DMS79 treated with DMSO at 0.1 percent for 48 hours (cell line): ENCODE data around the gene TBC1D22A.
"Not testable (repeated sequence)": the region's sequence is repeated elsewhere in the genome, so short reads cannot be mapped to it uniquely, and the experiment has no call there.

Source experiments
- DNase-seq: peaks from one replicate; lab custom pipeline; 2025; lab: John Stamatoyannopoulos, UW

Gene TBC1D22A

DNA sequence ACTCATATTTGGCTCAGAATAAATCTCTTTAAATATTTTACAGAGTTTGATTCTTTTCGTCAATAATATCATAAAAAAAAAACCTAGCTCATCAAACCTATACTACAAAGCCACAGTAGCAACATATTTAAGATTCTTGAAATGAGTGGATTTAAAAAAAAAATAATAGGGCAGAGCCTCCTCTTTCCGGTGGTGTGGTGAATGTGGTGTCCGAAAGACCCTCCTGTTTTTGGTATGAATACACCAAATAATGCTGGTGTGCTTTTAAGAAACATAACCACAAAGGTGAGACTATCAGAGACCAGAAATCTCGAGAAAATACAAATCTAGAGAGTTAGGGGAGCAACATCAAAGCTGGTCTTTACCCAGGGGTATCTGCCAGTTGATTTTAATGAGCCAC, 342.6 kb downstream of the TBC1D22A start:
- no peak for DNase-seq

DNA sequence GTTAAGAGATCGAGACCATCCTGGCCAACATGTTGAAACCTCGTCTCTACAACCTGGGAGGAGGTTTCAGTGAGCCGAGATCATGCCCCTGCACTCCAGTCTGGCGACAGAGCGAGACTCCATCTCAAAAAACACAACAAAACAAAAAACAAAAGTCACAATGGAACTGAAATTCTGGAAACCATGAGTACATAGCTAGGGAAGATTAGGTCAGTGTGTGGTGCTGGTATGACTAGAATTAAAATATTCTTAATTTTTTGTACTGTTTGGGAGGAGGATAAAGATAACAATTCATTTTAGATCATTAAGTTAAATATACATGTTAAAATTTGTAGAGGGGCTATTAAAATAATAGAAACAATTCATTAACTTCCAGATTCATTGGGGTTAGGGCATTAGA, 344.4 kb downstream of the TBC1D22A start:
- no peak for DNase-seq

GRCh38 chr22:47107431-47107830, 345.0 kb downstream of the TBC1D22A start:
- DNase-seq = no peak

DNA sequence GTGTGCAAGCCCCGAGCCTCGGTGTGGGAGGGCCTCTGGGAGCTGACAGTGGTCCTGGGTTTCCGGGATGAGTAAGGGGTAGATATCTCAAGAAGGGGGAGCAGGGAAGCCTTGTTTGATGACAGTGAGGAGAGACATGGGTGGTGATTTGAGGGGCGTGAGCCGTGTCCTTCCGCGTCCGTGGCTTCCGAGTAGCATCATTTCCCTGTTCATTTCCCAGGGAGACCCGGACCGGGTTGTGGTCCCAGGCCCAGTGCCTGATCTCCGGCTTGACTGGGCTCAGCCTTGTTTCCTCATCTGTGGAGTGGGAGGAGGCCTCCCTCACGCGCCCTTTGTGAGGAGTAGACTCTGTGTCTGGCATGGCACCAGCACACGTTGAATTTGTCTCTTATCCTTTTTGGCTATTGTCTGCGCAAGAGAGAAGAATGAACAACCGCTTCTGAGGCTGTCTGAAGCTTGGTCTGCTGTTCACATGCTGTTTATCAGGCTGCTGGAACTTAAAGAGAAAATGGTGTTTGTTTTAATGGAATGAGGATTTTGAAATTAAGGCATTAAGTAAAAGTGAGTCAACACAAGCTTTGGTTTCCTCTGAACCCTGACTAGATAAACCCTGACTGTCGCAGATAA, 348.5 kb downstream of the TBC1D22A start:
- no peak for DNase-seq

DNA sequence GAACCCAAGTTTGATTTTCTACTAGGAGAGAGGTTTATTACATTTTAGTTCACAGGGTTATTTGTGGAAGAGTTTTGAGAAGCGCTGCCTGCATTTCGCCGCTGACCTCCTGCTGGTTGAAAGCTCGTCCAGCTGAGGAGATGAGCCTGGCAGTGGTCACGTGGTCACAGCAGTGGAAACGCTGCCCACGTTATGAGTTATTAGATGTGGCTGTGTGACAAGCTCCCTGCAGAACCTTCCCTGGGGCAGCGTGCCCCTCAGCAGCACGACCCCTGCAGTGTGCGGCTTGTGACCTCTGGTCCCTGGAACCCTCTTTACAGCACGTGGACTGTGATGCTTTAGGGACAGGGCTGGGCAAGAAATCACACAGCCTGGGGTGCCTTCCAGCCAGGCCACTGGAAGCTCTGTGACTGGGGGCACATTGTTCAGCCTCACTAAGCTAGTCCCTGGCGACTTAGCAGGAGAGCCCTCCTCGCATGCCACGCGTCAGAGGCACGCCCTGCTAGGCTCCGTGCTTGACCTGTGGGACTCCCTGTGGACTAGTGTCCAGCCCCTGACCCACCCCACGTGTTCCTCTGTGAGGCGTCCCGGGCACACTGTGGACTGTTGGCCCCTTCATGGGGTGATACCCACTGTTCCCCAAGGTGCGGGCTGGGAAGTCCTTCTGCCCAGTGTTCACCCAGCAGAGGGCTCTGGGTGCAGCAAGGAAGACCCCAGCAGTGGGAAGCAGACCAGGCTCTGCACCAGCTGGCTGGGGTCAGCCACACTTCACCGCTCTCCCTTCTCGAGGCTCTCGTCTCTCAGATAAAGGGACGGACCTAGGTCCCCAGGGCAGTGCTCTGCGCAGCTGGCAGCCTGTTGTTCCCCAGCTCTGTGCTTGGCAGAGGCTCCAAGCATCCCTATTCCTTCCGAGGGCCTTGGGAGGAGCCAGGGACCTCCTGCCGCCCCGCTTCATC, 349.5 kb downstream of the TBC1D22A start:
- no peak for DNase-seq

- DNase-seq = no peak
Measured at GRCh38 chr22:47112582-47112965, 350.1 kb downstream of the TBC1D22A start.

- DNase-seq = no peak
Measured at GRCh38 chr22:47112994-47113852, 350.8 kb downstream of the TBC1D22A start.

DNA sequence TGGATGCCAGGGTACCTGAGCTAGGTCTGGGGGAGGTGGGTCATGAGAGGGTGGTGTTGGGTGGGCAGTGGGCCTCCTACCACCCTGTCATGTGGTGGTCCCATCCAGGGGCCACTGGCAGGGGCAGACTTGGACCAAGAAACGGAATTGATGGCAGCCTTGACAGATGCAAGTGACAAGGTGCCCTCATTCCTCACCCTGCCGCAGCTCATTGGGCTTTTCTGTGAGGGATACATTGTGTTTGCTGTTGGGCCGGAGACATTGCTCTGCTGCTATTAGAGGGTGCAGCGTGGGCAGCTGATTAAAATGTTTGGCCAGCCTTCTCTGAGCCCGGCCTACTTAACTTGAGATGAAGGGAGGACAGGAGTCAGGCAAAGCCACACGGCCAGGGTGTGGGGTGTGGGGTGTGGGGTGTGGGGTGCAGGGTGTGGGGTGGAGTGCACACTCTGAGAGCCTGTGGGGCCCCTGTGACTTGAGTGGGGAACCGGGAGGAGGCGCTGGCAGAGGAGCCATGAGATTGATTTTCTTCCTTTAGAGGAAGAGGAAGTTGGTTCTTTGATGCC, 351.5 kb downstream of the TBC1D22A start:
- DNase-seq = no peak

DNA sequence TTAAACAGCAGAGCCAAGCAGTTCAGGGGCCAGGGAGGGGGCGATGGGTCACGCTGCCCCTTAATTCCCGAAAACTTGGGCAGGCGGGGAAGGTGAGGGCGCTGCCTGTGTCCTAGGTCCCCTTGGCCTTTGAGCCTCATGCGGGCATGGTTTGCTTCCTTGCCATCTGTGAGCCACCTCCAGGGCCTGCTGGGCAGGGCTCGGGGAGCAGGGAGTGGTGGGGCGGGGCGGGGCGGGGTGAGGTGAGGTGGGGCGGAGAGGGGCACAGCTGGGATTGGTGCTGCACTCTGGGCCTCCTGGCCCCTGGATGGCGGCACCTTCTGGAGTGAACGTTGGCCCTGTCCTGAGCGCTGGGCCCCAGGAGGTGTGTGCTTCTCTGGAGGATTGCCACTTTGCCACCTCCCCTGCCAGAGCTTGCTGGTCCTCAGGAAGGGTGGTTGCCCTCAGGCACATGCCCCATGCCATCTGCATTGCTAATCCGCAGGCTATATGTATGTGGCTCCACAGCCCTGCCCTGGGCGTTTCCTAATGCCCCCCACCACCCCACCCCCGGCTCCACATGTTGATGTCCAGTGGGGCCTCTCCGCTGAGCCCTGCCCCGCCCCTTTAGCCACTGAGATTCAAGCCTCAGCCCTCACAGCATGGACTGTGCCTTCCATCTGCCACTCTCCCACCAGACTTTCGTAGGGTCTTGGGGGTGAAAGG, 352.5 kb downstream of the TBC1D22A start:
- no peak for DNase-seq

GRCh38 chr22:47115518-47115890, 353.1 kb downstream of the TBC1D22A start:
- DNase-seq = no peak

- no peak for DNase-seq
Measured at GRCh38 chr22:47115921-47116320, 353.5 kb downstream of the TBC1D22A start.

DNA sequence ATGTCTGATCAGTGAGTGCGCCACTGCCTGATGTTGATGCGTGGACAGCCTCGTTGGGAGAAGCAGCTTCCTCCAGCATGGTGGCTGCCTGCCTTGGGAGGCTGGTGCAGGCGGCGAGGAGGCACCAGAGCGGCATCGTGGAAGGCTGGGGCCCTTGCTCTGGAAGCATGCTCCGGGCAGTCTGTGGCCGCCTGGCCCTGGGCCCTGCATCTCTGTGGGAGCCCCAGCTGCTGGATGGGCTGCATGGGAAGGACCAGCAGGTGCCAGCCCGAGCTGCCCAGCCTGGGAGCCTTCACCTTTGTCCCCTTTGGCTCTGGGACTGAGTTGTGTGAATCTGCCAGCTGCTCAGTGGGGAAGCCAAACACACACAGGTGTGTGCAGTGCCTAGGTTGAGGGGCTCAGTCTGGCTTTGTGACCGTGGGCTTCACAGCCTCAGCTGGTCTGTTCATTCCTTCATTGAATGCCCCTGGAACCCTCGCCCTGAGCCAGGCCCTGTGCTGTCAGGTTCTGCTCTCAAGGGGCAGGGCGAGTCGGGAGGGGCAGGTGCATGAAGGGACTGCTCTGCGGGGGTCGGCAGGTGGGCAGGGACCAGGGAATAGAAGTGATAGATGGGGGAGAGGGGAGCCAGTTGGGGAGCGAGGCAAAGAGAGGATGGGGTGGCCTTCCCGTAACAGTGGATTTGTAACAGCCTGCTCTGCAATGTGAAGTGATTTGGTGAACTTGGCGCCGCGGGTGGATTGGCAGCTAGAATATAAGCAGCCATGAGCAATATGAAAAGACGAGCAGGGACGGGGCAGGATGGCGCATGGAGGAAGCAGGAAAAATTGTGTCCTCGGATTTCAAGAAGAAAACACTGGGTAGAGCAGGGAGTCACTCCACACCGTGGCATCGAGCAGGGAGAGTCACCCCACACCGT, 354.2 kb downstream of the TBC1D22A start:
- DNase-seq = no peak

- DNase-seq = not testable (repeated sequence)
Measured at GRCh38 chr22:47117442-47117841, 355.0 kb downstream of the TBC1D22A start.

DNA sequence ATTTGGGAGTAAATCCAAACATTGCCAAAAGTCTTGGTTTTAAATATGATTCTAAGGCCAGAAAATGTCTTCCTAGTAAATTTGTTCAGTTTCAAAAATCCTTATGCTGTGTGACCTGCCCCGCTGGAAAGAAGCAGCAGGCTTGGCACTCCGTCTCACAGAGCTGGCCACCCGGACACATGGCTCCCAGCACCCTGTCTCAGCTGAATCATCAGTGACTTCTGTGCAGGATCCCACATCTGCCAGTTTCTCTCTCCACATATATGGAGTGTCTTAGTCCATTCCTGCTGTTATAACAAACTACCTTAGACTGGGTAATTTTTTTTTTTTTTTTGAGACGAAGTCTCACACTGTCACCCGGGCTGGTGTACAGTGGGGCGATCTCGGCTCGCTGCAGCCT, 356.7 kb downstream of the TBC1D22A start:
- DNase-seq = no peak

GRCh38 chr22:47120399-47120798, 357.9 kb downstream of the TBC1D22A start:
- DNase-seq = no peak

DNA sequence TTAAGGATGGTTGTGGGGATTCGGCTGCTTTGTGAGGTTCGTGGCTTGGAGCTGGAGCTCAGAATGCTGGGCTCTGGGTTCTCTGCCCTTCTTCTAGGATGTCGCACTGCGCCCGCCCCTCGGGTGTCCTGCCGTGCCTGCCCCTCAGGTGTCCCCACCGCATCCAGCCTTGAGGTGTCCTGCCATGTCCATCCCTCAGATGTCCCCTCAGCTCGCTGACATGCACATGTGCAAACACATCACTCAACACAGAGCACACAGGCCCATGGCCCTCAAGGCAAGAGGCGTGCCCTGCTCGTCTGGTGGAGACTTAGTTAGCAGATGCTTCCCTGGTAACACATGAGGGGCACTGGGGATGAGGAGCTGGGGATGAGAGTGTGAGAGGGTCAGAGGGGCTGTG, 359.3 kb downstream of the TBC1D22A start:
- DNase-seq = no peak

DNA sequence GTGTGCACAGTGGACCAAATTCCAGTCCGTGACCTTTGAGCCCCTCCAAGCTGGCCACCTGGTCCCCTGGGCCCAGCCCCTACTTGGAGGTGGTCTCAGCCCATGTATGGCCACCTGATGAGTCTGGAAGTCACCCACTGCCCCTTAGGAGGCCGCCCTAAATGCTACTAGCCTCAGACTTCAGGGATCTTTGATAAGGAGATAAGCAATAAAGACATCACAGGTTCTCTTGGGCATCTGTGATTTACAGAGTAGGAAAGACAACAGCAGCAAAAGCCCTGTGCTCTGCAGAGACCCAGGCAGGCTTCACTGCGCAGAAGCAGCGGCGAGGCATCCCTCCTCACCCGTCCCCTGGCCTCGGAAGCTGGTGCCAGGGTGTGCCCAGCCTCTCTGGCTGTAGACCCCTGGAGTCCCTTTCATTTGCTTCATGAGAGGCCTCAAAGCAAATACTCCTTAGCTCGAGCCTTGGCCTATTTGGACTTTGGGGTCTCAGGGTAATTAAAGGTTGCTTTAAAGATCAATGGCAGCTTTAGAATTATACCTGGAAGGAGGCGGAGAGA, 360.1 kb downstream of the TBC1D22A start:
- DNase-seq = no peak

DNA sequence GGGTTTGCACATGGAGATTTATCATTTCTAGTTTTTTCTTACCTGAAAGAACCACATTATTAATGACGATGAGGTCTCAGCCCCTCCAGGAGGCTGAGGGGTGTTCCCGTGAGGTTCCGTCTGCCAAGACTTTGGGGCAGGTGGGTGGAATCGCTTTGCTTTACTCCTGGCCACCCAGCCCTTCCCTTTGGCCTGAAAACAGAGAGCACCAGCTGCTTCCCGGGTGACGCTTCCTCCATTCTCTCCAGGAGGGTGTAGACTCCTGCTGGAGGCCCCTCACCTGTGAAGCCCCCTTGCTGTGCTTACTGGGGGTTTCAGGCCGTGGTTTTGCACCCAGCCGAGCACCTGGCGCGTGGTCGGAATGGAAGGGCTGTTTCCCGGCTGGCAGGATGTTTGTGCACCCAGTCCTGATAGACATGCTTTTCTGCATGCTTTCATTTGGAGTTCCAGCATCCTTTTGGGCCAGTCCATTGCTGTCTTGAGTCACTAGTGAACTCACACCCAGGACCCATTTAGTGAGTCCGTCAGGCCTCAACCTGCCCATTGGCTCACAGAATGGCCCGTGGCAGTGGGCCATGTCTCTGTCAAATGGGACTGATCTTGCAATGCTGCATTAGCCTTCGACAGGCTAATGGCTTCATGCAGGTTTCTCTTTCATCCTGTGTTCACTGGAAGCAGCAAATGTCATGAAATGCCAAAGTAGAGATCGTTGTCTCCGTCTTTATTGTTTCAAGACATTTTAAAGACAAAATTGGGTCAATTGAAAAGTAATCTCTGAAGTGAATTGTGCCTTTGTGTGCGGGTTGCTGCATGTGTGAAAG, 360.8 kb downstream of the TBC1D22A start:
- no peak for DNase-seq

- DNase-seq = no peak
Measured at GRCh38 chr22:47123827-47124442, 361.5 kb downstream of the TBC1D22A start.
